ENCODE measurements around the gene ABI3.

- no peak for TF ChIP-seq CTCF (IDR thresholded peaks at IDR 0.05)
- TF ChIP-seq ZFX (IDR thresholded peaks at IDR 0.05; ENCODE audit: borderline replicate concordance), result no peak
These were observed 14.0 kb upstream of the ABI3 start for GRCh38 chr17:49196520-49196919.
